ENCODE data around the gene NFIB. TPM values are rescaled to one million over a fixed set of nuclear protein-coding genes. Genes with fewer than 3 reads are reported as not detected.

NFIB gene
- total RNA-seq, 1 donor from 2014 or later = 1.5 TPM

- TF ChIP-seq, protein P1, sequence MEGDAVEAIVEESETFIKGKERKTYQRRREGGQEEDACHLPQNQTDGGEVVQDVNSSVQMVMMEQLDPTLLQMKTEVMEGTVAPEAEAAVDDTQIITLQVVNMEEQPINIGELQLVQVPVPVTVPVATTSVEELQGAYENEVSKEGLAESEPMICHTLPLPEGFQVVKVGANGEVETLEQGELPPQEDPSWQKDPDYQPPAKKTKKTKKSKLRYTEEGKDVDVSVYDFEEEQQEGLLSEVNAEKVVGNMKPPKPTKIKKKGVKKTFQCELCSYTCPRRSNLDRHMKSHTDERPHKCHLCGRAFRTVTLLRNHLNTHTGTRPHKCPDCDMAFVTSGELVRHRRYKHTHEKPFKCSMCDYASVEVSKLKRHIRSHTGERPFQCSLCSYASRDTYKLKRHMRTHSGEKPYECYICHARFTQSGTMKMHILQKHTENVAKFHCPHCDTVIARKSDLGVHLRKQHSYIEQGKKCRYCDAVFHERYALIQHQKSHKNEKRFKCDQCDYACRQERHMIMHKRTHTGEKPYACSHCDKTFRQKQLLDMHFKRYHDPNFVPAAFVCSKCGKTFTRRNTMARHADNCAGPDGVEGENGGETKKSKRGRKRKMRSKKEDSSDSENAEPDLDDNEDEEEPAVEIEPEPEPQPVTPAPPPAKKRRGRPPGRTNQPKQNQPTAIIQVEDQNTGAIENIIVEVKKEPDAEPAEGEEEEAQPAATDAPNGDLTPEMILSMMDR (IDR thresholded peaks at IDR 0.05; ENCODE audit: partially characterized antibody, unreplicated experiment) = no peak
- Mint-ChIP-seq H3K4me1 (ENCODE audit: low read depth, unreplicated experiment) (peaks cover 5% of the 10 kb centered on the region), H3K27ac (ENCODE audit: unreplicated experiment) (no peak overlapping the region), H3K9me3 (ENCODE audit: unreplicated experiment) (no peaks in the 10 kb centered on the region), H3K4me3 (ENCODE audit: unreplicated experiment) (no peak overlapping the region), H3K27me3 (ENCODE audit: unreplicated experiment) (no peaks in the 10 kb centered on the region), H3K36me3 (ENCODE audit: unreplicated experiment) (no peaks in the 10 kb centered on the region)
- no peak for DNase-seq
Measured at GRCh38 chr9:14106699-14107098, 207.2 kb downstream of the NFIB start.

DNA sequence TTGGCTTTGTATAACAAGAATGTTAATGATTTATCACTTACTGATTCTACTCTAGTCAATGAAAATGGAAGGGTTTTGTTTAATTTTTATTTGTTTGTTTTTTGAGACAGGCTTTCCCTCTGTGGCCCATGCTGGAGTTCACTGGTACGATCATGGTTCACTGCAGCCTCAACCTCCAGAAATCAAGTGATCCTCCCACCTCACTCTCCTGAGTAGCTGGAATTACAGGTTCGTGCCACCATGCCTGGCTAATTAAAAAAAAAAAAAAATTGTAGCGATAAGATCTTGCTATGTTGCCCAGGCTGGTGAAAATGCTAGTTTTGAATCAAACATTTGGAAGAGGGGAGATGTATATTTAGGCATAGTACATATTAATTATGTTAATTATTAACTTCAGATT is 209.4 kb downstream of the NFIB start:
- H3K27me3 Mint-ChIP-seq (ENCODE audit: unreplicated experiment) = no peaks in the 10 kb centered on the region
- DNase-seq = no peak
- no peak overlapping the region for H3K4me3 Mint-ChIP-seq (ENCODE audit: unreplicated experiment)
- H3K4me1 Mint-ChIP-seq (ENCODE audit: low read depth, unreplicated experiment) = peaks cover 5% of the 10 kb centered on the region
- TF ChIP-seq, protein P1 (IDR thresholded peaks at IDR 0.05; ENCODE audit: partially characterized antibody, unreplicated experiment) = no peak
- H3K9me3 Mint-ChIP-seq (ENCODE audit: unreplicated experiment) = no peaks in the 10 kb centered on the region
- no peak overlapping the region for H3K27ac Mint-ChIP-seq (ENCODE audit: unreplicated experiment)
- no peaks in the 10 kb centered on the region for H3K36me3 Mint-ChIP-seq (ENCODE audit: unreplicated experiment)

- Mint-ChIP-seq H3K9me3 (ENCODE audit: unreplicated experiment) (no peaks in the 10 kb centered on the region), H3K27me3 (ENCODE audit: unreplicated experiment) (no peaks in the 10 kb centered on the region), H3K36me3 (ENCODE audit: unreplicated experiment) (no peaks in the 10 kb centered on the region), H3K4me1 (ENCODE audit: low read depth, unreplicated experiment) (peaks cover 15% of the 10 kb centered on the region), H3K4me3 (ENCODE audit: unreplicated experiment) (no peak overlapping the region), H3K27ac (ENCODE audit: unreplicated experiment) (no peak overlapping the region)
- TF ChIP-seq, protein P1 (IDR thresholded peaks at IDR 0.05; ENCODE audit: partially characterized antibody, unreplicated experiment) = no peak
- no peak for DNase-seq
Measured at GRCh38 chr9:14103115-14103514, 210.8 kb downstream of the NFIB start.

DNA sequence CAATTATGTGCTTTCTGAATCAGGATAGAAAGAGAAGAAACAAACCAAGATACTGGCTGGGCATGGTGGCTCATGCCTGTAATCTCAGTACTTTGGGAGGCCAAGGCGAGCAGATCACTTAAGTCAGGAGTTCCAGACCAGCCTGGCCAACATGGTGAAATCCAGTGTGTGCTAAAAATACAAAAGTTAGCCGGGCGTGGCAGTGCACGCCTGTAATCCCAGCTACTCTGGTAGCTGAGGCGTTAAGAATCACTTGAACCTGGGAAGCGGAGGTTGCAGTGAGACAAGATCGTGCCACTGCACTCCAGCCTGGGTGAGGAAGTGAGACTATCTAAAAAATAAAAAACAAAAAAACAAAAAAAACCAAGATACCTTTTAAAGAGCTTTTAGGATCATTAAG is 214.2 kb downstream of the NFIB start:
- H3K27me3 Mint-ChIP-seq (ENCODE audit: unreplicated experiment) = peaks cover 4% of the 10 kb centered on the region
- H3K27ac Mint-ChIP-seq (ENCODE audit: unreplicated experiment) = no peak overlapping the region
- H3K9me3 Mint-ChIP-seq (ENCODE audit: unreplicated experiment) = peaks cover 4% of the 10 kb centered on the region
- TF ChIP-seq, protein P1 (IDR thresholded peaks at IDR 0.05; ENCODE audit: partially characterized antibody, unreplicated experiment) = no peak
- no peak for DNase-seq
- peaks cover 21% of the 10 kb centered on the region for H3K4me1 Mint-ChIP-seq (ENCODE audit: low read depth, unreplicated experiment)
- H3K4me3 Mint-ChIP-seq (ENCODE audit: unreplicated experiment) = no peak overlapping the region
- H3K36me3 Mint-ChIP-seq (ENCODE audit: unreplicated experiment) = no peaks in the 10 kb centered on the region

DNA sequence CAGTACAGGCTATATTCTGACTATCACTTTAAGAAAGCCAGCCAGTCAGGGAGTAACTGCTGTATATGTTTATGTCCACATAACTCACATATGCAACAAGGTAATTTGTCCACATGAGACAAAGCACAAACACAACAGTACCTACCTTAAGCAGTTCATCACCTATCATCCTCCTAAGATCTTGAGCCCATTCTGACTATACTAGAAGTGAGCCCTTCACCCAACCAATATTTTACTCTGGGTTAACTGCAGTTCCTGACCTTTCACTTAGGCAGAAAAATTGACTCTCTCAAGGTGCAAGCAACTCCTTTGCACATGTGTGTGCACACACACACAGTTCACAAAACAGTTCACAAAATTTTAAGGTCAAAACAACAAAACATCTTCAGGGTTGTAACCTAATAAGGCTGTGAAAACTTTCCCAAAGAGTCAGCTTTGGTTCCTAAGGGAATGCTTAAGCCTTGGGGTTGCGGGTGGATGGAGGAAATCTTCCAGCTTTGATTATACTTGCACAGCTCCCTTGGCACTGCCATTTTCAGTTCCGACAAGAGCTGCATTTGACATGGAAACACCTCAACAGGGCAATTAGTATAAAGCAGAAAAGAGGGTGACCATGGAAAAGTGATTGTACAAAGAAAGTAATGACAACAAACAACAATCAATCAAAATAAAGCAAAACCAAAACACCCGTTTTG is 215.3 kb downstream of the NFIB start:
- H3K4me3 Mint-ChIP-seq (ENCODE audit: unreplicated experiment) = no peak overlapping the region
- no peaks in the 10 kb centered on the region for H3K36me3 Mint-ChIP-seq (ENCODE audit: unreplicated experiment)
- H3K9me3 Mint-ChIP-seq (ENCODE audit: unreplicated experiment) = peaks cover 4% of the 10 kb centered on the region
- TF ChIP-seq, protein P1 (IDR thresholded peaks at IDR 0.05; ENCODE audit: partially characterized antibody, unreplicated experiment) = no peak
- no peak overlapping the region for H3K27ac Mint-ChIP-seq (ENCODE audit: unreplicated experiment)
- DNase-seq = no peak
- peaks cover 4% of the 10 kb centered on the region for H3K27me3 Mint-ChIP-seq (ENCODE audit: unreplicated experiment)
- H3K4me1 Mint-ChIP-seq (ENCODE audit: low read depth, unreplicated experiment) = peaks cover 21% of the 10 kb centered on the region

All from glutamatergic neuron (in vitro differentiated cells).